ENCODE data around the gene HNF4A.

HNF4A gene

GRCh38 chr20:44355498-44356352 lies at the start of gene HNF4A:
Gene HNF4A, plus strand, starts transcription at chr20:44355699. Its CDS starts 106 bp downstream, at chr20:44355805.
- no peak for DNase-seq

- no peak for DNase-seq
Observed at GRCh38 chr20:44306927-44307326, 48.6 kb upstream of the HNF4A start.

- no peak for DNase-seq
Observed at GRCh38 chr20:44309763-44310663, 45.5 kb upstream of the HNF4A start.

GRCh38 chr20:44310664-44311639 lies 44.5 kb upstream of the HNF4A start, which contains the start of gene FITM2:
Gene FITM2, minus strand, starts transcription at chr20:44311202. Its CDS starts 54 bp downstream, at chr20:44311148.
- peak; percentile 90 for DNase-seq

- DNase-seq: no peak
Observed at GRCh38 chr20:44314870-44315269, 40.6 kb upstream of the HNF4A start.

GRCh38 chr20:44319839-44320422 lies 35.6 kb upstream of the HNF4A start:
- no peak for DNase-seq

DNA sequence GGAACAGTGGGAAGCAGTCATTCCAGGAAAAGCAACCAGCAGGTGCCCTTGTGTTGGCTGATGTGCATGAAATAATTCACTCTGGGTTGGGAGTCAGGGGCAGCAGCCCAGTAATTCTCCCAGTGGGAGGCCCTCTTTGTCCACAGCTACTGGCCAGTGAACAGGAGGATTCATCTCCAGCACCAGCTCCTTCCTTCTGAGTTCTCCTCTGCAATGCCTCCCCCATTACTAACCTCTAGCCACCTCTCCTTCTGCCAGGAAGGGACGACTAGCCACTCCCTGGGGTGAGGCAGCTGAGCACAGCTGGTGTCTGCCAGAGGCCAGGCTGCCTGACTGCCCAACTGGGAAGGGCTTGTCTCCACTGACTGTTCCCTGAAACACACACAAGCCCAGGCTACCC lies 31.2 kb upstream of the HNF4A start:
- DNase-seq: no peak

DNA sequence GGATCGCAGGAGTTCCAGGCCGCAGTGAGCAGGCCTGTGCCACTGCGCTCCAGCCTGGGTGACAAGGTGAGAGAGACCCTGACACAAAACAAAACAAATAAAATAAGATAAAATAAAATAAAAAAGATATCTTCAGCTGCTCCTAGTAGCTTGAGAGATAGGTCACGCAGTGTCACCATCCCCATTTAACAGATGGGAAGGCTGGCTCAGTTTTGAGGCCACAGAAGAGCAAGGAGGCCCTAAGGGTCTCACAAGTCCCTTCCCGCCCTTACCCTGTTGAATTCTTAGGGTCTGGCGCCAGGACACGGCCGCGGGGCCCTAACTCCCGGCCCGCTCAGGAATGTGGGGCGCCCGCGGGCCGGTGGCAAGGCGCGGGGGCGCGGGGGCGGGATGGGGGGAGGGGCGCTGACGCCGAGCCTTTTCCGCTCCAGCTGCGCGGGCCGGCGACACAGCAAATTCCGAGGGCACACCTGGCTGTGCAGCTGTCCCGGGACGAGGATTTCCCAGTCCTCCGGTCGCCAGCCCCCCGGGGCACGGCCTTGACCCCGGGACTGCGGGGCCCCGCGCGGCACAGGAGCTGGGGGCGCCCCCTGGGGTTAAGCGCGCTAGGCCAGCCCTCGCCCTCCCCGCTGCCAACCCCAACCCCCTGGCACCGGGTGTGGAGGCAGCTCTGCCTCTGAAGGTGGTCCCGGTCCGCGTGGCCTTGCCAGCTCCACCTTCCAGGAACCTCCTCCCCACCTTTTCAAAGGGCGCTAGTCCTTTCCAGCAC lies 28.9 kb upstream of the HNF4A start:
- DNase-seq: no peak

GRCh38 chr20:44327748-44328147 lies 27.8 kb upstream of the HNF4A start:
- peak; percentile 12 for DNase-seq

- DNase-seq: no peak
Observed at GRCh38 chr20:44328428-44328827, 27.1 kb upstream of the HNF4A start.

GRCh38 chr20:44331201-44331600 lies 24.3 kb upstream of the HNF4A start:
- no peak for DNase-seq

GRCh38 chr20:44334306-44334705 lies 21.2 kb upstream of the HNF4A start:
- no peak for DNase-seq

DNA sequence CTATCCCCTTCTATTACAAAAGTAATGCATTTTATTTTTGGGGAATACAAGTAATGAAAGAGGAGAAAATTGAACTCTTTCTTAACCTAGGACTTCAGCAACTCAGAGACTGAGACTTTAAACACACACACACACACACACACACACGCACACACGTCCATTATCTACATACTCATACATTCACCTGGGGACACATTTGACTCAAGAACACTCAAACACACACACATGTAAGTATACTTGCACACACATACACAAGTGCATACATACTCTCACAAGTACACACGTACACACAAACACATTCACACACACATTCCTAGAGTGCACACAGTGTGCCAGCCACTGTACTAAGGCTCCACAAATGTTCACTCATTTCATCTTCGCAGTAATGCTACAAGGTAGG lies 20.8 kb upstream of the HNF4A start:
- DNase-seq: no peak

GRCh38 chr20:44335675-44336074 lies 19.8 kb upstream of the HNF4A start:
- DNase-seq: no peak

GRCh38 chr20:44336086-44336485 lies 19.4 kb upstream of the HNF4A start:
- DNase-seq: peak; percentile 13

GRCh38 chr20:44336725-44337380 lies 18.6 kb upstream of the HNF4A start, which contains the start of gene R3HDML:
Gene R3HDML, plus strand, starts transcription at chr20:44337043. Its CDS starts 115 bp downstream, at chr20:44337158.
- DNase-seq: no peak

DNA sequence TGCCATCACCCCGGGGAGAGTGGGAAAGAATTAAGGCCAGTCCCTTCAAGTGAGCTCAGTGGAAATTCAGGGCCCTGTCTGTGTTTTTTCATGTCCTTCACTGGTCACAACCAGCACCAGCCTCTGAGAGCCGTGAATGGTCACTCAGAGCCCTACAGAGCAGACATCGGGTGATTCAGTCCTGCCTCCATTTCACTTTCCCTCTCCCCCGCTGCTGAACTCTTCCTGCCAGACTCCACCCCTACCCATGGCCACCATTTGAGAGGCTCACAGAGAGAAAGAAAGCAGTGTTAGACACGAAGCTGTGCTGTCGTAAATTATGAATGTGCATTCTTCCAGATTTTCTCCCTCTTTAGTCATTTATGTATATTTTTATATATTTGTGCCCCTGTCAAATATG lies 13.3 kb upstream of the HNF4A start:
- no peak for DNase-seq

DNA sequence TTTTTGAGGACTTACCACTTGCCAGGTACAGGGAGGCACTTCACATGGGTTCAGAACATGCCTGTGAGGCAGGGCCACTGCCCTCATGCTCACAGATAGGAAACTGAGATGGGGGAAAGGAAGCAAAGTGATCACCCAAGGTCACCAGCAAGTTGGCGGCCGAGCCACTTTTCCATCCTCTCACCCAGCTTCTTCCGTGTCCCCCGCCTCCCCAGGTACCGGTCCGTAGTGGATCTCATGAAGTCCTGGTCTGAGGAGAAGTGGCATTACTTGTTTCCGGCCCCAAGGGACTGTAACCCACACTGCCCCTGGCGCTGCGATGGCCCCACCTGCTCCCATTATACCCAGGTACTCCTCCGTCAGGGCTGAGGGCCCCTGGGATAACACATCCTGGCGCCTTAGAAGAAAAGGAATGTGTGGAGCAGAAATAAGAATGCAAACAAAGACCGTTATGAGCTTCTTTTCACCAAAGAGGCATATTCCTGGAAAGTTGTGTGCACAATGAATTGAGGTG lies 12.3 kb upstream of the HNF4A start:
- DNase-seq: no peak

- no peak for DNase-seq
Observed at GRCh38 chr20:44344723-44345122, 10.8 kb upstream of the HNF4A start.

GRCh38 chr20:44345147-44345546 lies 10.4 kb upstream of the HNF4A start:
- DNase-seq: no peak

All from NCI-H510A (cell line).